ENCODE measurements around the gene RGS17. TPM values are rescaled to one million over a fixed set of nuclear protein-coding genes. Genes with fewer than 3 reads are reported as not detected.

The RGS17 gene
- total and polyA plus RNA-seq, 10 of the 15 experiments (the other 5 are each of a cell fraction or from before 2014, with no cell fraction given) = 0.06 to 0.29 (median 0.14) TPM; not detected in 4

- no peak for TF ChIP-seq ZNF24 (IDR thresholded peaks at IDR 0.05)
- 0 out of 2 replicates have a peak, but pooled peaks have one; percentile 50 for TF ChIP-seq CBX5 (IDR thresholded peaks at IDR 0.05; ENCODE audit: low read depth)
- TF ChIP-seq PML (IDR thresholded peaks at IDR 0.05; ENCODE audit: low read length) = peak; percentile 83
- TF ChIP-seq EGR1 (IDR thresholded peaks at IDR 0.05; ENCODE audit: borderline replicate concordance in 1 of 2, low read depth in 2 of 2, low read length in 2 of 2) = peak in 1 of 2 experiments; percentile 42; a peak in 1 of 3 replicates
- TF ChIP-seq SRF (IDR thresholded peaks at IDR 0.05; ENCODE audit: low read depth in 2 of 2, low read length in 2 of 2) = 0 out of 4 replicates have a peak, but pooled peaks of 1 of the 2 experiments have one; percentile 25
- TF ChIP-seq, protein P1, sequence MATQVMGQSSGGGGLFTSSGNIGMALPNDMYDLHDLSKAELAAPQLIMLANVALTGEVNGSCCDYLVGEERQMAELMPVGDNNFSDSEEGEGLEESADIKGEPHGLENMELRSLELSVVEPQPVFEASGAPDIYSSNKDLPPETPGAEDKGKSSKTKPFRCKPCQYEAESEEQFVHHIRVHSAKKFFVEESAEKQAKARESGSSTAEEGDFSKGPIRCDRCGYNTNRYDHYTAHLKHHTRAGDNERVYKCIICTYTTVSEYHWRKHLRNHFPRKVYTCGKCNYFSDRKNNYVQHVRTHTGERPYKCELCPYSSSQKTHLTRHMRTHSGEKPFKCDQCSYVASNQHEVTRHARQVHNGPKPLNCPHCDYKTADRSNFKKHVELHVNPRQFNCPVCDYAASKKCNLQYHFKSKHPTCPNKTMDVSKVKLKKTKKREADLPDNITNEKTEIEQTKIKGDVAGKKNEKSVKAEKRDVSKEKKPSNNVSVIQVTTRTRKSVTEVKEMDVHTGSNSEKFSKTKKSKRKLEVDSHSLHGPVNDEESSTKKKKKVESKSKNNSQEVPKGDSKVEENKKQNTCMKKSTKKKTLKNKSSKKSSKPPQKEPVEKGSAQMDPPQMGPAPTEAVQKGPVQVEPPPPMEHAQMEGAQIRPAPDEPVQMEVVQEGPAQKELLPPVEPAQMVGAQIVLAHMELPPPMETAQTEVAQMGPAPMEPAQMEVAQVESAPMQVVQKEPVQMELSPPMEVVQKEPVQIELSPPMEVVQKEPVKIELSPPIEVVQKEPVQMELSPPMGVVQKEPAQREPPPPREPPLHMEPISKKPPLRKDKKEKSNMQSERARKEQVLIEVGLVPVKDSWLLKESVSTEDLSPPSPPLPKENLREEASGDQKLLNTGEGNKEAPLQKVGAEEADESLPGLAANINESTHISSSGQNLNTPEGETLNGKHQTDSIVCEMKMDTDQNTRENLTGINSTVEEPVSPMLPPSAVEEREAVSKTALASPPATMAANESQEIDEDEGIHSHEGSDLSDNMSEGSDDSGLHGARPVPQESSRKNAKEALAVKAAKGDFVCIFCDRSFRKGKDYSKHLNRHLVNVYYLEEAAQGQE (IDR thresholded peaks at IDR 0.05; ENCODE audit: low read depth, low read length) = no peak
- 0 out of 2 replicates have a peak, but pooled peaks have one; percentile 40 for TF ChIP-seq STAT3 (IDR thresholded peaks at IDR 0.05; ENCODE audit: low read depth, low read length)
- TF ChIP-seq ZNF384 (IDR thresholded peaks at IDR 0.05; ENCODE audit: borderline replicate concordance, low read depth, low read length) = 0 out of 2 replicates have a peak, but pooled peaks have one; percentile 9
- no peak for TF ChIP-seq CHD2 (IDR thresholded peaks at IDR 0.05; ENCODE audit: borderline replicate concordance, low read depth, low read length)
- TF ChIP-seq MLLT1 (IDR thresholded peaks at IDR 0.05) = peak; percentile 33; the same call in 1 of the 2 replicates
- peak; percentile 42; the same call in 1 of the 2 replicates for TF ChIP-seq HDGF (IDR thresholded peaks at IDR 0.05)
Measured at GRCh38 chr6:152983637-152984512, 147.2 kb downstream of the RGS17 start (continued).
